Transverse colon (tissue), 1 donor: ENCODE data around the gene MBOAT2.

ENCODE experiments used
- EP300 ChIP-seq: sonication (generic); formaldehyde crosslinking; IDR thresholded peaks from one replicate; pipeline ENCODE4 v1.6.1; 2017; ENCODE audit warnings: antibody characterized with exemption, low read depth
- POLR2A ChIP-seq: fragments of 450-650 bp; IDR thresholded peaks from one replicate; pipeline ENCODE4 v1.6.1; 2016; ENCODE audit warnings: antibody characterized with exemption, mild to moderate bottlenecking, moderate library complexity

DNA sequence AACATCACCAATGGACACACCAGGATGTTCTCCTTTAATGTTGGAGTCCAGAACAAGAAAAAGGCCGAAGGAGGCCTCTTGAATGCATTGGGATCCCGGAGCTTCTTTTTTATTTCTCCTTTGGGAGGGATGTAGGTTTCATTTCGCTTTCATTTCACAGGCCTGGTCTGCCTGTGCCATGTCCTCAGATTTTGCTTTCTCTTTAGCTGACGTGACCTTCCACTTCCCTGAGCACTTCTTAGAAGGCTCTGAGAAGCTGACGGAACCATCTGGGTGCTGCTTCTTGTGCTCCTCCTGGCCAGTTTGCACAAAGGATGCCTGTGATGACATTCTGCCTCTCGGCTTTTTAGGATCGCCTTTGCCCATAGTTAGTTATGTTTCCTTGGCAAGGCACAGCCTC is 15.1 kb upstream of the MBOAT2 start:
- TF ChIP-seq EP300 (no peak), POLR2A (no peak)
